ACC112 (cell line): ENCODE measurements around the gene SPATA25.
"Not testable (repeated sequence)": the region's sequence is repeated elsewhere in the genome, so short reads cannot be mapped to it uniquely, and the experiment has no call there.

Source experiments
- H2AFZ ChIP-seq: fragments of 200-600 bp; sonication (generic); one replicate; pipeline ENCODE4 v1.6.0; 2017; ENCODE audit warnings: antibody characterized with exemption, low read length; ENCODE audit not compliant: unreplicated experiment
- H3K27ac ChIP-seq: fragments of 200-600 bp; sonication (generic); 2 replicates; pipeline ENCODE4 v1.5.1; 2014; ENCODE audit warnings: low read depth, mild to moderate bottlenecking, antibody characterized with exemption, low read length, moderate library complexity
- H3K27me3 ChIP-seq: fragments of 200-600 bp; sonication (generic); 2 replicates; pipeline ENCODE4 v1.6.1; 2014; ENCODE audit warnings: mild to moderate bottlenecking, antibody characterized with exemption, low read length, moderate library complexity, mixed read lengths; ENCODE audit not compliant: insufficient read depth
- H3K36me3 ChIP-seq: fragments of 200-600 bp; sonication (generic); 2 replicates; pipeline ENCODE4 v1.6.1; 2016; ENCODE audit warnings: mild to moderate bottlenecking, antibody characterized with exemption, low read length, moderate library complexity, mixed read lengths; ENCODE audit not compliant: insufficient read depth
- H3K4me1 ChIP-seq: fragments of 200-600 bp; sonication (generic); one replicate; pipeline ENCODE4 v1.6.1; 2016; ENCODE audit warnings: low read length, mixed read lengths; ENCODE audit not compliant: insufficient read depth, unreplicated experiment, control insufficient read depth
- H3K4me3 ChIP-seq: fragments of 200-600 bp; sonication (generic); 2 replicates; pipeline ENCODE4 v1.5.1; 2014; ENCODE audit warnings: mild to moderate bottlenecking, low read depth, low read length
- H3K79me2 ChIP-seq: fragments of 200-600 bp; sonication (generic); one replicate; pipeline ENCODE4 v1.6.0; 2016; ENCODE audit warnings: low read length; ENCODE audit not compliant: control insufficient read depth, unreplicated experiment, insufficient read depth

SPATA25 gene

DNA sequence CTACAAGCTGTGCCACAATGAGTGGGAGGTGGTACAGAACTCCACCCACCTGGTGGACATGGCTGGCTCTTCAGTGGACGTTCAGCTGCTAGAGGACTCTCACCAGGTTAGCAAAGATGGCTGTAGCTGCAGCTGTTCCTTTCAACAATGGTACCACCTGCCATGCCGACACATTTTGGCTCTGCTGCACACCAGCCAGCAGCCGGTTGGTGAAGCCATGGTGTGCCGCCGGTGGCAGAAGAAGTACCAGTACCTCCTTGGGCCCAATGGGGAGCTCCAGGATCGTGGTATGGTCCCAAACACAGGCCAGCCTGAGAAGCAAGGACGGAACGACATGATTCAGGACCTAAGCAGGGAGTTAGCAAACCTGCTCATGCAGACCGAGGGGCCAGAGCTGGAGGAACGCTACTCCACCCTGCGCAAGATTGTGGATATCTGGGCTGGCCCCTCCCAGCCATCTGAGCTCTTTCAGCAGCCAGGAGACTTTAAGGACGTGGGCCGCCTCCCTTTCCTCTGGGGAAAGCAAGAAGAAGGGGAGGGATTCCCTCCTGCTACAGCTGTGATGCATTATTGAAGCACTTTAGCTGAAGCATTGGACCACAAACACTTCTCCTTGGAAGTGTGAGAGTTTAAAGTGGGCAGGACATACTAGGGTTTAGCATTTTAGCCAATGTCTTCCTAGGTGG lies 9.2 kb downstream of the SPATA25 start:
- H3K79me2 ChIP-seq, result peaks cover 12% of the 10 kb centered on the region
- H3K27me3 ChIP-seq, result no peaks in the 10 kb centered on the region

DNA sequence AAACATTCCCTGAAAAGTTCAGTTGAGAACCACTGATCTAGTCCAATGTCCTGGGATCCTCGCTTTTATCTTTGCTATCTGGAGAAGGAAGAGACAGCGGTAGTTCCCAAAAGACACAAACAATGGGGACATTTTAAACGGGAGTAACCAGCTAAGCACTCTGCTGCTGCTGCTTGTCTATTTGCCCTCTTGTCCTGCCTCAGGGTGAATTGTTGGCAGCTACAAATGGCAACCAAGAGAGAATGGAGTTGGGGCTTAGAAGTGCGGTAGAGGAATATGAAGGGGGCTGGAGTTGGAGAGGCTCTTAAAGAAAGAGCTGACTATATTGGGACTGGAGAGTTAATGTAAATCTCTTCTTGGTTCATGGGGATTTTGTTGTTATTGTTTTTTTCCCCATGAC lies 12.8 kb downstream of the SPATA25 start:
- Histone ChIP-seq H3K4me1 (no peaks in the 10 kb centered on the region), H3K4me3 (no peak overlapping the region), H3K79me2 (no peaks in the 10 kb centered on the region), H3K36me3 (no peaks in the 10 kb centered on the region), H3K27ac (no peak overlapping the region), H3K27me3 (no peaks in the 10 kb centered on the region), H2AFZ (no peak overlapping the region)

More for the DNA sequence above, 9.2 kb downstream of the SPATA25 start:
- Histone ChIP-seq H3K27ac (no peak overlapping the region), H3K4me1 (no peaks in the 10 kb centered on the region), H3K4me3 (no peak overlapping the region), H3K36me3 (peaks cover 5% of the 10 kb centered on the region; the same call in 1 of the 2 replicates), H2AFZ (no peak overlapping the region)

DNA sequence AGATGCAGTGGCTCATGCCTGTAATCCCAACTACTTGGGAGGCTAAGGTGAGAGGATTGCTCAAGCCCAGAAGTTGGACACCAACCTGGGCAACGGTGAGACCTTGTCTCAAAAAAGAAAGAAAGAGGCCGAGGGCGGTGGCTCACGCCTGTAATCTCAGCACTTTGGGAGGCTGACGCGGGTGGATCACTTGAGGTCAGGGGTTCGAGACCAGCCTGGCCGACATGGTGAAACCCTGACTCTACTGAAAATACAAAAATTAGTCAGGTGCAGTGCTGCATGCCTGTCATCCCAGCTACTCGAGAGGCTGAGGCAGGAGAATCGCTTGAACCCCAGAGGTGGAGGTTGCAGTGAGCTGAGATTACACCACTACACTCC lies 13.3 kb downstream of the SPATA25 start:
- not testable (repeated sequence) for H3K4me3 ChIP-seq, H3K27ac ChIP-seq, H3K4me1 ChIP-seq, H3K79me2 ChIP-seq, H2AFZ ChIP-seq, H3K27me3 ChIP-seq, H3K36me3 ChIP-seq

DNA sequence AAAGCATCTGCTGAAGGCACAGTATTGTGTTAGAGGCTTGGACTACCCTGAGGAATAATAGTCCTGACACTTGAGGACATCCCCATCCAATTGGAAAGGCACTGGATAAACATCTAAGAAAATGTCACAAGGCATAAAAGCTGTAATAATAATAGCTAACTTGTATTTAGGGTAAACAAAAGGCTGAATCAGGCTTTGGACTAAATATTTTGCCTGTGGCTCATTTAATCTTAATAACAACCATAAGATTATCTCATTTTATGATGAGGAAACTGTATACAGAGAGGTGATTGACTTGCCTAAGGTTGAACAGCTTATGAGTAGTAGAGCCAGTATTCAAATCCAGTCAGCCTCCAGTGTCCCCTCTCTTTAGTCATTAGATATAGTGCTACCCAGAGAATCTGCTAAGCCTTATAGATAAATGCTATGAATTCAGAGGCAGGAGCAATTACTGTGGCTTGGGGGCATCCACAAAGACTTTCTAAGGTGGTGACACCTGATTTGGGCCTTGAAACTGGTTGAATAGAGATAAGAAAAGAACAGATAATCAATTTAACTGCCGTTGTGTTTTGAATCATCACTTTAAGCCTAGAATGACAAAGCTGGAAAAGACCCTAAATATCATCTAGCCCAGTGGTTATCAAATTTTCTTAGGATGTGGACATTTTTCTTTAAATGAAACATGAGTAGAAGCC lies 13.9 kb downstream of the SPATA25 start:
- Histone ChIP-seq H2AFZ (no peak overlapping the region), H3K4me3 (no peak overlapping the region), H3K36me3 (no peaks in the 10 kb centered on the region), H3K27ac (no peak overlapping the region), H3K79me2 (no peaks in the 10 kb centered on the region), H3K4me1 (no peaks in the 10 kb centered on the region), H3K27me3 (no peaks in the 10 kb centered on the region)

DNA sequence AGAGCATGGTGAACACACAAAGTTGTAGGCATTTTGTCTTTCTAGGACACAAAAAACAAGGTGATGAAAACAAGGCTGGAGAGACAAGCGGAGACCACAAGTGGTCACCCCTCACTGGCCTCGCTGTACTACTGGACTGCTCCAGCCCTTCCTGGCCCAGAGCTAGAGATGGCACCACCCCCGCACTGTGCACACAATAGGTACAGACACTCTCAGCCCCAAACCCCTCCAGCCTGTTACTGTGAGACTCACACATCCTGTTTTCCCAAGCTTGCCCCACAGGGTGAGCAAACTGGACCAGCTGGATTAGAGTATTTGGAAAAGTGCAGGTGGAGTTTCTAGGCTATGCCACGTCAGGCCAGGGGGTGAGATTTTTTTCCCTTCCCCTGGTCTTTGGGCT lies 14.8 kb downstream of the SPATA25 start:
- Histone ChIP-seq H3K79me2 (no peaks in the 10 kb centered on the region), H3K27me3 (no peaks in the 10 kb centered on the region), H2AFZ (no peak overlapping the region), H3K4me3 (no peak overlapping the region), H3K4me1 (peaks cover 7% of the 10 kb centered on the region), H3K36me3 (no peaks in the 10 kb centered on the region), H3K27ac (no peak overlapping the region)

DNA sequence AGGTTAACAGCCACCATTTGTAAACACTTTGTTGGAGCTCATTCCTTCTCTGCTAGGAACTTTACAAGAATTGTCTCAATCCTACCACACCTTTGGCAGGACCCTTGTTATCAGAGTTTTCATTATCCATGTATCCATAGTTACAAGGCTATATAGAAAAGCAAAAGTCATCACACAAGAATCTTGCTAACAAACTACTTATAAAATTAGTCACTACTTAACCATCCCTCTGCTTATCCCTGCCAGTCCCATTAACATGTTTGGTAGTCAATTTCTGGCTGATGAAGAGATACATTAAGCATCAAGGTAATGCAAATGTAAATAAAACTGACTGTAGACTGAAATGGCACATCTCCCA lies 19.6 kb downstream of the SPATA25 start:
- H3K4me1 ChIP-seq, result peaks cover 13% of the 10 kb centered on the region
- no peaks in the 10 kb centered on the region for H3K36me3 ChIP-seq
- H2AFZ ChIP-seq, result peak overlapping the region; percentile 13
- H3K79me2 ChIP-seq, result no peaks in the 10 kb centered on the region
- peak overlapping the region; percentile 76 for H3K27ac ChIP-seq
- H3K27me3 ChIP-seq, result no peaks in the 10 kb centered on the region
- no peak overlapping the region for H3K4me3 ChIP-seq

DNA sequence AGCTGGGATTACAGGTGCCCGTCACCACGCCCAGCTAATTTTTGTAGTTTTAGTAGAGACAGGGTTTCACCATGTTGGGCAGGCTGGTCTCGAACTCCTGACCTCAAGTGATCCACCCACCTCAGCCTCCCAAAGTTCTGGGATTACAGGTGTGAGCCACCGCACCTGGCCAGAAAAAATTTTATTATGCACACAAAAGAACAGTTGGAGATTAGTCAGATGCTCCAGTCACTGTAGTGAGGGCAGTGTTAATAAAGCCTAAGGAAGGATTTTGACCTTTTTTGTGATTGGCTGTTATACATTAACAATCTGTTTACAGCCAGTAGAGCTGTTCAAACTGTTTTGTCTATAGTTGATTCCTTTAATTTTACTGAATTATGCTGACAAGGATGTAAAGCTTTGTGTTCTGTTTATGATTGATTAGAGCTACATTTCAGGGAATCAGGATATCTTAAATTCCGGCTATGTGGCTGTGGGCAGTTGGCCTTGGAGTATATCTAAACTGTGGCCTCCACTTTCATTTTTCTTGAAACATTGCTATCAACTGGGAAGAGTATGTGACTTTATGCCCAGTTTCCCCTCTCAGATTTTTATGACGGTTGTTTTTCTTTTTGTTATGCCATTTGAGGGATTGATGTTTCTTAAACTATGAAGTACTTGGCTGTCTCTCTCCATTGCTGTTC lies 20.1 kb downstream of the SPATA25 start:
- Histone ChIP-seq H3K79me2 (no peaks in the 10 kb centered on the region), H3K36me3 (no peaks in the 10 kb centered on the region), H3K27me3 (no peaks in the 10 kb centered on the region), H2AFZ (peak overlapping the region; percentile 13), H3K27ac (peak overlapping the region; percentile 76), H3K4me1 (peaks cover 13% of the 10 kb centered on the region), H3K4me3 (no peak overlapping the region)

DNA sequence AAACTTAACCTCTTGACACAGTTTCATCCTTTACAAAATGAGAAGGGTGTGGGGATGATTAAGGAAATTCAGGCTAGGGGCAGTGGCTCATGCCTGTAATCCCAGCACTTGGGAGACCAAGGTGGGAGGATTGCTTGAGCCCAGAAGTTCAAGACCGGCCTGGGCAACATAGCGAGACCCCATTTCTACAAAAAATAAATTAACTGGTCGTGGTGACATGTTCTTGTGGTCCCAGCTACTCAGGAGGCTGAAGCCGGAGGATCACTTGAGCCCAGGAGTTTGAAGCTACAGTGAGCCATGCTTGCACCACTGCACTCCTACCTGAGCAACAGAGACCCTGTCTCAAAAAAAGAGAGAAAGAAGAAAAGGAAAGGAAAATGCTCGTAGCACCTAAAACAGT lies 21.0 kb downstream of the SPATA25 start:
- no peaks in the 10 kb centered on the region for H3K27me3 ChIP-seq
- H3K79me2 ChIP-seq, result no peaks in the 10 kb centered on the region
- no peak overlapping the region for H2AFZ ChIP-seq
- H3K27ac ChIP-seq, result no peak overlapping the region
- H3K4me1 ChIP-seq, result peaks cover 13% of the 10 kb centered on the region
- no peaks in the 10 kb centered on the region for H3K36me3 ChIP-seq
- H3K4me3 ChIP-seq, result no peak overlapping the region

DNA sequence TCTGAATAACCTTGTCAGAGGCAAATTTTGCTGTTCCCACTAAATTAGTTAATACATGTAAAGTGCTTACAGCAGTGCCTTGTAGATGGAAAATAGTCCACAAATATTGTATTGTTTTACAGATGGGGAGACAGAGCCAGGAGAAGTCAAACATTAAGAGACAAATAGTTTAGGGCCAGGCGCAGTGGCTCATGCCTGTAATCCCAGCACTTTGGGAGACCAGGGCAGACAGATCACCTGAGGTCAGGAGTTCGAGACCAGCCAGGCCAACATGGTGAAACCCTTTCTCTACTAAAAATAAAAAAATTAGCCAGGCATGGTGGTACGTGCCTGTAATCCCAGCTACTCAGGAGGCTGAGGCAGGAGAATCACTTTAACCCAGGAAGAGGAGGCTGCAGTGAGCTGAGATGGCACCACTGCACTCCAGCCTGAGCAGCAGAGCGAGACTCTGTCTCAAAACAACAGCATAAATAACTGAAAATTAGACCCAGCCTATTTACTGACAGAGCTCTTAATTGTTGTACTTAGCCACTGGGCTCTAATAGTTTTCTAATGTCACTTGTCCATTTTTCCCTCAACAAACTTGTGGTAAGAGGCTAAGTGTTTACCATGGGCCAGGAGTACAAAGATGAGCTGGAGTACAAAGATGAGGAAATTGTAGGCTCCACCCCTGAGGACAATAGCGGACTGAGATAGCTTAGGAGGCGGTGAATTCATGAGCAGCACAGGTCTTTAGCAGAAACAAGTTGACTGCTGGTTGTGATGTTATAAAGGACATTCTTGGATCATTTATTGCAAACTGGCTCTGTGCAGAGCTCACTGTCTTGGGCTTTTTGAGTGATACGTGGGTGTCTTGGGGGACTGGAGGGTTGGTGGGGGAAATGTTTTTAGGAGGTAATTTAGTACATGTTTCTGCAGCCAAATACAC lies 23.6 kb downstream of the SPATA25 start:
- H3K27ac ChIP-seq, result no peak overlapping the region
- no peaks in the 10 kb centered on the region for H3K79me2 ChIP-seq
- no peak overlapping the region for H3K4me3 ChIP-seq
- no peaks in the 10 kb centered on the region for H3K36me3 ChIP-seq
- no peak overlapping the region for H2AFZ ChIP-seq
- H3K27me3 ChIP-seq, result no peaks in the 10 kb centered on the region
- H3K4me1 ChIP-seq, result peaks cover 22% of the 10 kb centered on the region

DNA sequence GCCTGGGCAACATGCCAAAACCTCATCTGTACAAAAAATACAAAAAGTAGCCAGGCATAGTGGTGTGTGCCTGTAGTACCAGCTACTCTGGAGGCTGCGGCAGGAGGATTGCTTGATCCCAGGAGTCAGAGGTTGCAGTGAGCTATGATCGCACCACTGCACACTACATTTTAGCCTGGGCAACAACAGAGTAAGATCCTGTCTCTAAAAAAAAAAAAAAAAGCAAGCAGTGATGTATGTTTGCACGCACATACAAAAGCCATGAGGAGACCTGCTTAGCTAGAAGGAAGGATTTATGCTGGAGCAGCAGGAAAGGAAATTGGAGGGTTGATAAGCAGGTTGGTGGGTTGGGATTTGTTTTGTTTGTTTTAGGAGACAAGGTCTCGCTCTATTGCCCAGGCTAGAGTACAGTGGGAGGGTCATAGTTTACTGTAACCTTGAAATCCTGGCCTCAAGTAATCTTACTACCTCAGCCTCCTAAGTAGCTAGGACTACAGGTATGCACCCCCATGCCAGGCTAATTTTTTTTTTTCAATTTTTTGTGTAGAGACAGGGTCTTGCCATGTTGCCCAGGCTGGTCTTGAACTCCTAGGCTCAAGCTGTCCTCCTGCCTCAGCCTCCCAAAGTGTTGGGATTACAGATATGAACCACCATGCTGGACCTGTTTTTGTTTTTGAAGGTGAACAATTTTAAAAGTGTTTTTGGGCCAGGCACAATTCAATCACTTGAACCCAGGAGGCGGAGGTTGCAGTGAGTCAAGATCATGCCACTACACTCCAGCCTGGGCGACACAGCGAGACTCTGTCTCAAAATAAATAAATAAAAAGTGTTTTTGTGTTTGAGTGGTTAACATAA lies 26.0 kb downstream of the SPATA25 start:
- H3K36me3 ChIP-seq, result no peaks in the 10 kb centered on the region
- H3K27me3 ChIP-seq, result no peaks in the 10 kb centered on the region
- H3K27ac ChIP-seq, result no peak overlapping the region

More for the DNA sequence above, 26.0 kb downstream of the SPATA25 start:
- Histone ChIP-seq H3K4me3 (no peak overlapping the region), H3K79me2 (peaks cover 6% of the 10 kb centered on the region), H2AFZ (no peak overlapping the region), H3K4me1 (peaks cover 14% of the 10 kb centered on the region)
